NT2/D1 (cell line): Measurements from ENCODE around the gene GXYLT1.
"Not testable (repeated sequence)": the region's sequence is repeated elsewhere in the genome, so short reads cannot be mapped to it uniquely, and the experiment has no call there.

Experiments used
- DNase-seq: peaks from one replicate; pipeline ENCODE4 v3.0.0-alpha.2; 2011; ENCODE audit warnings: low read depth, low spot score
- H3K27me3 ChIP-seq: 2 replicates; pipeline ENCODE4 v1.6.0; 2011; ENCODE audit warnings: mild to moderate bottlenecking; ENCODE audit not compliant: insufficient read length, insufficient read depth
- H3K36me3 ChIP-seq: 2 replicates; pipeline ENCODE4 v1.6.1; 2011; ENCODE audit warnings: mild to moderate bottlenecking, low read length, mixed read lengths; ENCODE audit not compliant: insufficient read depth, insufficient read length
- H3K4me1 ChIP-seq: 2 replicates; pipeline ENCODE4 v1.5.1; 2011; ENCODE audit not compliant: insufficient read depth, insufficient read length
- H3K4me3 ChIP-seq: 2 replicates; pipeline ENCODE4 v1.5.1; 2011; ENCODE audit warnings: low read depth; ENCODE audit not compliant: insufficient read length
- H3K9ac ChIP-seq: 2 replicates; pipeline ENCODE4 v1.6.0; 2011; ENCODE audit warnings: low read depth; ENCODE audit not compliant: insufficient read length
- H3K9me3 ChIP-seq: 2 replicates; pipeline ENCODE4 v1.5.1; 2011; ENCODE audit warnings: mild to moderate bottlenecking, low read length; ENCODE audit not compliant: insufficient read depth
- SUZ12 ChIP-seq: IDR thresholded peaks from 2 replicates; pipeline ENCODE4 v1.6.1; 2011; ENCODE audit not compliant: insufficient read length, insufficient read depth; ENCODE audit errors: extremely low read depth
- YY1 ChIP-seq: IDR thresholded peaks from 2 replicates; pipeline ENCODE4 v1.6.1; 2011; ENCODE audit not compliant: insufficient read length, insufficient read depth
- ZNF274 ChIP-seq: IDR thresholded peaks from 2 replicates; pipeline ENCODE4 v1.6.1; 2011; ENCODE audit warnings: mild to moderate bottlenecking, low read depth, low read length

GXYLT1 gene

GRCh38 chr12:42070036-42070435 is 74.6 kb downstream of the GXYLT1 start:
- Histone ChIP-seq H3K4me3 (no peak overlapping the region), H3K9ac (no peak overlapping the region), H3K9me3 (peaks cover 7% of the 10 kb centered on the region; the same call in 1 of the 2 replicates), H3K36me3 (no peaks in the 10 kb centered on the region), H3K27me3 (no peaks in the 10 kb centered on the region), H3K4me1 (no peaks in the 10 kb centered on the region)
- no peak for DNase-seq
- TF ChIP-seq YY1 (no peak), ZNF274 (no peak), SUZ12 (no peak)

GRCh38 chr12:42059127-42059526 is 85.5 kb downstream of the GXYLT1 start:
- Histone ChIP-seq H3K9ac (no peak overlapping the region), H3K4me3 (no peak overlapping the region), H3K9me3 (peaks cover 10% of the 10 kb centered on the region; the same call in 1 of the 2 replicates), H3K36me3 (no peaks in the 10 kb centered on the region), H3K27me3 (no peaks in the 10 kb centered on the region), H3K4me1 (no peaks in the 10 kb centered on the region)
- no peak for DNase-seq
- TF ChIP-seq SUZ12 (no peak), YY1 (no peak), ZNF274 (no peak)

- Histone ChIP-seq H3K4me3 (no peak overlapping the region), H3K27me3 (no peaks in the 10 kb centered on the region), H3K4me1 (no peaks in the 10 kb centered on the region), H3K9me3 (no peaks in the 10 kb centered on the region; the same call in 1 of the 2 replicates), H3K9ac (no peak overlapping the region), H3K36me3 (no peaks in the 10 kb centered on the region)
- DNase-seq, result no peak
- no peak for TF ChIP-seq SUZ12
- TF ChIP-seq ZNF274, result no peak
- TF ChIP-seq YY1, result no peak
These were observed 88.5 kb downstream of the GXYLT1 start for GRCh38 chr12:42056130-42056529.

GRCh38 chr12:42053456-42053855 is 91.2 kb downstream of the GXYLT1 start:
- no peak overlapping the region for H3K9ac ChIP-seq
- no peaks in the 10 kb centered on the region for H3K36me3 ChIP-seq
- no peaks in the 10 kb centered on the region for H3K4me1 ChIP-seq
- TF ChIP-seq ZNF274, result no peak
- no peak for TF ChIP-seq SUZ12
- TF ChIP-seq YY1, result no peak
- no peaks in the 10 kb centered on the region for H3K27me3 ChIP-seq
- DNase-seq, result no peak
- no peak overlapping the region for H3K4me3 ChIP-seq
- peaks cover 10% of the 10 kb centered on the region; the same call in 1 of the 2 replicates for H3K9me3 ChIP-seq

GRCh38 chr12:42048980-42049379 is 95.7 kb downstream of the GXYLT1 start:
- H3K9ac ChIP-seq, H3K4me3 ChIP-seq, DNase-seq, H3K36me3 ChIP-seq, H3K27me3 ChIP-seq, H3K4me1 ChIP-seq: not testable (repeated sequence)
- H3K9me3 ChIP-seq, result peaks cover 10% of the 10 kb centered on the region; the same call in 1 of the 2 replicates

GRCh38 chr12:42039577-42039976 is 105.1 kb downstream of the GXYLT1 start:
- TF ChIP-seq ZNF274, result no peak
- TF ChIP-seq YY1, result no peak
- TF ChIP-seq SUZ12, result no peak
- H3K9me3 ChIP-seq, result no peaks in the 10 kb centered on the region
- no peak overlapping the region for H3K9ac ChIP-seq
- H3K36me3 ChIP-seq, result no peaks in the 10 kb centered on the region
- no peaks in the 10 kb centered on the region for H3K4me1 ChIP-seq
- H3K27me3 ChIP-seq, result no peaks in the 10 kb centered on the region
- H3K4me3 ChIP-seq, result no peak overlapping the region
- no peak for DNase-seq

GRCh38 chr12:42039176-42039575 is 105.5 kb downstream of the GXYLT1 start:
- Histone ChIP-seq H3K4me1 (no peaks in the 10 kb centered on the region), H3K4me3 (no peak overlapping the region), H3K9ac (no peak overlapping the region), H3K27me3 (no peaks in the 10 kb centered on the region), H3K36me3 (no peaks in the 10 kb centered on the region), H3K9me3 (no peaks in the 10 kb centered on the region)
- TF ChIP-seq ZNF274 (no peak), SUZ12 (no peak), YY1 (no peak)
- DNase-seq, result no peak

GRCh38 chr12:42031847-42032564 is 112.7 kb downstream of the GXYLT1 start:
- Histone ChIP-seq H3K4me3 (no peak overlapping the region), H3K4me1 (no peaks in the 10 kb centered on the region), H3K9ac (no peak overlapping the region), H3K36me3 (no peaks in the 10 kb centered on the region), H3K9me3 (no peaks in the 10 kb centered on the region), H3K27me3 (no peaks in the 10 kb centered on the region)
- no peak for DNase-seq
- TF ChIP-seq YY1, result no peak
- no peak for TF ChIP-seq ZNF274
- TF ChIP-seq SUZ12, result no peak
